Measurements from ENCODE around the gene TRA2A.

- TF ChIP-seq EZH2 (IDR thresholded peaks at IDR 0.05) (no peak), POLR2AphosphoS5 (IDR thresholded peaks at IDR 0.05; ENCODE audit: borderline replicate concordance, low read depth, low read length) (no peak)
These were observed 55.3 kb downstream of the TRA2A start for GRCh38 chr7:23476286-23477156.
